ENCODE measurements around the gene ARHGAP21.
A peak's percentile ranks its signal among the peaks of the same experiment; 100 is the strongest.

The ARHGAP21 gene

DNA sequence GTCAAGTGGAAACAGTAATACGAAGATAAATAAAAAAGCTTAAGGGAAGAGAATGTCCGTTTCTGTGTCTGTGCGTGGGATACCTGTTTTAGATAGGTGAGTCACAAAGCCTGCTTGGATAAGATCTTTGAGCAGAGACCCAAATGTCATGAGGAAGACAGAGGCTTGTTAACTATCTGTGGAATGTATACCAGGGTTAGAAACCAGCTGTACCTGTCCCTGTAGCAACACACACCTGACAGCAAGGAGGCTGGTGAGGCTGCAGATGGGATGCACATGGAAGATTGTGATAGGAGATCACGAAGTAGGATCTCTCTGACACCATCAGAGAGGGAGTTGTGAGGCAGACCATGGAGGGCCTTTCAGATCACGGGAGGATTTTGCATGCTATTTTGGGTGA is 105.3 kb downstream of the ARHGAP21 start:
- H3K4me3 ChIP-seq (ENCODE audit: low read depth, low read length), result no peak overlapping the region
- no peak for TF ChIP-seq CTCF (IDR thresholded peaks at IDR 0.05; ENCODE audit: low read depth, low read length)
- in situ Hi-C loops (cut with HindIII; ENCODE audit: low sequenced_read_pairs), result no loop called here
- no peak for DNase-seq (ENCODE audit: low read depth, low spot score)

GRCh38 chr10:24617771-24618396 is 105.8 kb downstream of the ARHGAP21 start:
- in situ Hi-C loops (cut with HindIII; ENCODE audit: low sequenced_read_pairs), result no loop called here
- H3K4me3 ChIP-seq (ENCODE audit: low read depth, low read length), result no peak overlapping the region
- TF ChIP-seq CTCF (IDR thresholded peaks at IDR 0.05; ENCODE audit: low read depth, low read length), result peak; percentile 80
- DNase-seq (ENCODE audit: low read depth, low spot score), result peak; percentile 31

- H3K4me3 ChIP-seq (ENCODE audit: low read depth, low read length), result no peak overlapping the region
- no peak for TF ChIP-seq CTCF (IDR thresholded peaks at IDR 0.05; ENCODE audit: low read depth, low read length)
- DNase-seq (ENCODE audit: low read depth, low spot score), result no peak
- in situ Hi-C loops (cut with HindIII; ENCODE audit: low sequenced_read_pairs), result no loop called here
Observed at GRCh38 chr10:24616536-24616935, 107.2 kb downstream of the ARHGAP21 start.

DNA sequence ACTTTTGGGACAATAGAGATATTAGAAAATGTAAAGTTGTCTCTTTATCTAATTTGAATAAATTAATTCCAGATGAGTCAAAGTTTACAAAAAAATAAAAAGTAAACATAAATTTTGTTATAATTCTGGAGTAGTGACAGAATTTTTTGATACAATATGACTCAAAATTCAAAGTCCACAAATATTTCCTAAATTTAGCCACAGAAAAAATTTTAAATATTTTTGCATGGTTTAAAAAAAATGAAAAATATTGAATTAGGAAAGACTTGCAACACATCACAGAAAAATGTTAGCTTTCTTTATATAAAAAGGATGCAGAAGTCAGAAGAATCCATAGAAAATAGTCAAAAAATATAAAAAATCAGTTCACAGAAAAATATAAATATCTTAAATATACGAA is 117.7 kb downstream of the ARHGAP21 start:
- in situ Hi-C loops (cut with HindIII; ENCODE audit: low sequenced_read_pairs), result no loop called here
- H3K4me3 ChIP-seq (ENCODE audit: low read depth, low read length), result no peak overlapping the region
- no peak for DNase-seq (ENCODE audit: low read depth, low spot score)
- no peak for TF ChIP-seq CTCF (IDR thresholded peaks at IDR 0.05; ENCODE audit: low read depth, low read length)

DNA sequence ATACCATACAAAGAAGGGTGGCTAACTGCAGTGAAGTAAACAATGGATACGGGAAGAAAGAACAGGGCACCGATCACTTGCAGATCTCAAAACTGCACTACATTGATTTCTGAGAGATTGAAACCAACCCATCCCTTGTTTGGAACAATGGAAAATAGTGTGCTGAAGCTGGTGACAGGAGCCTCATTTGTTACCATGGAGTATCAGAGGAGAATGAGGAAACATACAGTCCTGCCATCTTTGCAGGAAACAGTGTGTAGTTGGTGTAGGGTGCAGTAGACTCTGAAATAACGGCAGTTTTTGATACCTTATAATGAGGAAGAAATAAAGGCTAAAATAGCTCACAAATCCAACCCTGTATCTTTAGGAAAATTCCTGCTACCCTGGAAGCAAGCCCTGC is 118.5 kb downstream of the ARHGAP21 start:
- no peak overlapping the region for H3K4me3 ChIP-seq (ENCODE audit: low read depth, low read length)
- TF ChIP-seq CTCF (IDR thresholded peaks at IDR 0.05; ENCODE audit: low read depth, low read length), result no peak
- in situ Hi-C loops (cut with HindIII; ENCODE audit: low sequenced_read_pairs), result no loop called here
- DNase-seq (ENCODE audit: low read depth, low spot score), result no peak

DNA sequence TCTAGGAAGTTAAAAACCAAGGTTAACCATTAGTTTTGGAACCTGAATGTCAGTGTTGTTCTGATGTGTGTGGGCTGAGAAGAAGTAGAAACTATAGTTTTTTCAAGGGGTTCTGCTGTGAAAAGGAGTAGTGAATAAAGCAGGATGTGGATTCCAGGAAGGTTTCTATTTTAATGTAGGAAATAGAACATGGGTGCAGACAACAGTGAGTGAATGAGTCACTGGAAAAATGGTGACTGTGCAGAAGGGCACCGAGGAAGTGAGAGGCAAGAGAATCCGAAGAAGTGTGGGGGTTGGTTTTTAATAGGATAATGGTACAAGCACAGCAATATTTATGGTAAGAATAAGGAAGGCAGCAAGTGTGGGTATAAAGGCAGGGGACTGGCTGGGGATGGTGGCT is 120.4 kb downstream of the ARHGAP21 start:
- peak; percentile 61 for DNase-seq (ENCODE audit: low read depth, low spot score)
- no peak for TF ChIP-seq CTCF (IDR thresholded peaks at IDR 0.05; ENCODE audit: low read depth, low read length)
- in situ Hi-C loops (cut with HindIII; ENCODE audit: low sequenced_read_pairs), result no loop called here
- H3K4me3 ChIP-seq (ENCODE audit: low read depth, low read length), result no peak overlapping the region

- in situ Hi-C loops (cut with HindIII; ENCODE audit: low sequenced_read_pairs), result no loop called here
Observed at GRCh38 chr10:24597961-24598360, 125.7 kb downstream of the ARHGAP21 start.

More at GRCh38 chr10:24597961-24598360, 125.7 kb downstream of the ARHGAP21 start:
- no peak overlapping the region for H3K4me3 ChIP-seq (ENCODE audit: low read depth, low read length)
- no peak for DNase-seq (ENCODE audit: low read depth, low spot score)
- no peak for TF ChIP-seq CTCF (IDR thresholded peaks at IDR 0.05; ENCODE audit: low read depth, low read length)

Data from astrocyte of the spinal cord (primary cell).